C4-2B (cell line): ENCODE results near the gene ARNT2.
A peak's percentile ranks its signal among the peaks of the same experiment; 100 is the strongest.

Source experiments
- H3K27ac ChIP-seq: fragments of 450-650 bp; 2 replicates; pipeline ENCODE4 v1.5.1; 2017
- CTCF ChIP-seq: fragments of 450-650 bp; conservative IDR thresholded peaks from 2 replicates; pipeline ENCODE4 v1.5.1; 2017; ENCODE audit warnings: mild to moderate bottlenecking
- ZFX ChIP-seq: fragments of 450-650 bp; IDR thresholded peaks from 2 replicates; pipeline ENCODE4 v1.6.1; 2017

The ARNT2 gene

DNA sequence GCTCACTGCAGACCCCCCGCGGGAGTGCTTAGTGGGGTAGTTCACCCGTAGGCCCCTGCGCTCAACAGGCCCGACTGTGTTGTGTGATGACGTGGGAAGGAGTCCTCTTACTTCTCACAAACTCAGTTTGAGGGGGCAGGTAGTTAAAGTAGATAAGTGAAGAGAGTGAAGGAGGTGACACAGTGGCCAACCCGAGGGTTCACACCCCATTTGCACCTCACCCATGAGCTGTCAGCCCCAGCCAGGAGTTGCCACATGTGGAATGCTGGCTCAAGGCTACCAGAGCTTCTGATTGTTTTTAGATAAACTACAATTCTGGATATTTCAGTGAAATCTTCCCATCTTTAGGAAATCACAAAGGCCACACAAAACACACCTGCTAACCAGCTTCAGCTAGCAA is 226.8 kb downstream of the ARNT2 start:
- H3K27ac ChIP-seq, result no peak overlapping the region
- no peak for TF ChIP-seq ZFX
- no peak for TF ChIP-seq CTCF

- H3K27ac ChIP-seq, result no peak overlapping the region
- no peak for TF ChIP-seq ZFX
- no peak for TF ChIP-seq CTCF
Observed at GRCh38 chr15:80633221-80633620, 229.0 kb downstream of the ARNT2 start.

GRCh38 chr15:80635953-80636352 is 231.8 kb downstream of the ARNT2 start:
- TF ChIP-seq ZFX (no peak), CTCF (no peak)

GRCh38 chr15:80636675-80637074 is 232.5 kb downstream of the ARNT2 start:
- H3K27ac ChIP-seq, result no peak overlapping the region
- TF ChIP-seq CTCF (peak; percentile 36), ZFX (no peak)

More at GRCh38 chr15:80635953-80636352, 231.8 kb downstream of the ARNT2 start:
- H3K27ac ChIP-seq, result no peak overlapping the region

DNA sequence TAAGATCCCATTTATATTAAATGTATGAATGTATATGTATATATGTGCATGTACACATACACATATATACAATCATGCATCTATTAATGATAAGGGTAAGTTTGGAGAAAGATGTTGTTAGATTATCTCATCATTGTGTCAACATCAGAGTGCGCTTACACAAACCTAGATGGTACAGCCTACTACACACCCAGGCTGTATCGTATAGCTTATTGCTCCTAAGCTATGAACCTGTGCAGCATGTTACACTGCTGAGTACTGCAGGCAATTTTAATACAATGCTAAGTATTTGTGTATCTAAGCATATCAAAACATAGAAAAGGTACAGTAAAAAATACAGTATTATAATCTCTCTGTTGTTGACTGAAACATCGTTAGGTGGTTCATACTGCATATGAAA is 233.6 kb downstream of the ARNT2 start:
- H3K27ac ChIP-seq, result no peak overlapping the region
- TF ChIP-seq ZFX, result no peak
- no peak for TF ChIP-seq CTCF

- H3K27ac ChIP-seq, result no peak overlapping the region
- TF ChIP-seq CTCF (no peak), ZFX (no peak)
Observed at GRCh38 chr15:80638553-80639167, 234.5 kb downstream of the ARNT2 start.

DNA sequence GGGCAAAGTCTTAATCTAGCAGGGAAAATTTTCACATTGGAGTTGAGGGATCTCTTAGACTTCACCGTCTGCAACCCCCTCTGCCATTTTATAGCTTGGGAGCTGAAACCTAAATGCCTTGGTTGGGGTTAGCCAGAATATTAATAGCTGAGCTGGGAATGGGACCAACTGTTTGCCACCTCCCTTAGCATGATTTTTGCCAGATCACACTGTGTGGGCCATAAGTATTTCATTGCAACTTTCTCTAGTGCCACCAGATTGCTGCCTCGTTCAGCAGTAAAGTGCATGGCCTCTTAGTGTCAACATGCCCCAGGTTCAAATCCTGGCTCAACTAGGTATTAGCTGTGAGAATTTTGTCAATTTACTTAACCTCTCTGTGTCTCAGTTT is 235.0 kb downstream of the ARNT2 start:
- TF ChIP-seq ZFX, result no peak
- no peak for TF ChIP-seq CTCF
- H3K27ac ChIP-seq, result no peak overlapping the region
